Measurements from ENCODE around the gene OSBPL3. TPM values are rescaled to one million over a fixed set of nuclear protein-coding genes. Genes with fewer than 3 reads are reported as not detected.

Gene OSBPL3
- total and polyA plus RNA-seq, 4 donors: 0.28 to 3.0 (median 1.1) TPM

DNA sequence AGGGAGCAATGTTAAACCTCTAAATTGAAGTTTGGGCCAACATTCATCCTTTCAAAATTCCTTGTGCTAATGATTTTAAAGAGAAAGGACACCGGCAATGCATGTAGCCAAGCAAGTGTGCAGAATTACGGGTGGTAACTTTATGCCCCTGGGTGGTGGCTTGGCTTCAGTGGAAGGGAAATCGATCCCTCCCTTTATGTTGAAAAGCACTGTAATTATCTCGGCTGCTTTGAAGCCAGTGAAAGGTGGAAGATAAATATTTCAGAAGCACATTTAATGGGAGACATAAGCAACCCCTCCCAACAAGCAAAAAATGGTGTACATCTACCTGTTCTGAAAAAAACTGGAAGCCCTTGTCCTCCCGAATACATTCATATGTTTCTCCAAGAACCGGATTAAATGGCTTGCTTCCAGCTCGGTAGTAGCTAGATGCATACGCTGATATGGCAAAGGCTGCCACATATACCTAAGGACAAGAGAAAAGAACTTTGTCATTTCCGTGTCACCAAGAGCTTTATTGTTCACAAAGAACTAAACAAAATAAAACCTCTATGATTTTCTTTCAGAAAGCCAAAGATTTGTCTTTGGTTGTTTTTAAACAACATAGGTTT lies 149.4 kb downstream of the OSBPL3 start:
- Histone ChIP-seq H3K36me3 (ENCODE audit: control insufficient read depth in 4 of 4, insufficient read depth in 3 of 4, low read depth in 1 of 4, low read length in 3 of 4) (no peaks in the 10 kb centered on the region), H3K4me3 (ENCODE audit: low read depth in 1 of 3, low read length in 3 of 3) (no peak overlapping the region), H3K4me1 (ENCODE audit: control insufficient read depth in 4 of 4, insufficient read depth in 4 of 4, low read length in 3 of 4) (no peaks in the 10 kb centered on the region), H3K9me3 (ENCODE audit: control insufficient read depth in 4 of 4, low read length in 3 of 4) (no peaks in the 10 kb centered on the region), H3K9ac (ENCODE audit: low read depth in 1 of 2, low read length in 2 of 2) (no peak overlapping the region), H3K27ac (ENCODE audit: low read depth in 1 of 2, low read length in 2 of 2) (no peak overlapping the region), H3K27me3 (ENCODE audit: control insufficient read depth in 4 of 4, insufficient read depth in 4 of 4, low read length in 3 of 4) (no peaks in the 10 kb centered on the region)
- TF ChIP-seq, protein P1, sequence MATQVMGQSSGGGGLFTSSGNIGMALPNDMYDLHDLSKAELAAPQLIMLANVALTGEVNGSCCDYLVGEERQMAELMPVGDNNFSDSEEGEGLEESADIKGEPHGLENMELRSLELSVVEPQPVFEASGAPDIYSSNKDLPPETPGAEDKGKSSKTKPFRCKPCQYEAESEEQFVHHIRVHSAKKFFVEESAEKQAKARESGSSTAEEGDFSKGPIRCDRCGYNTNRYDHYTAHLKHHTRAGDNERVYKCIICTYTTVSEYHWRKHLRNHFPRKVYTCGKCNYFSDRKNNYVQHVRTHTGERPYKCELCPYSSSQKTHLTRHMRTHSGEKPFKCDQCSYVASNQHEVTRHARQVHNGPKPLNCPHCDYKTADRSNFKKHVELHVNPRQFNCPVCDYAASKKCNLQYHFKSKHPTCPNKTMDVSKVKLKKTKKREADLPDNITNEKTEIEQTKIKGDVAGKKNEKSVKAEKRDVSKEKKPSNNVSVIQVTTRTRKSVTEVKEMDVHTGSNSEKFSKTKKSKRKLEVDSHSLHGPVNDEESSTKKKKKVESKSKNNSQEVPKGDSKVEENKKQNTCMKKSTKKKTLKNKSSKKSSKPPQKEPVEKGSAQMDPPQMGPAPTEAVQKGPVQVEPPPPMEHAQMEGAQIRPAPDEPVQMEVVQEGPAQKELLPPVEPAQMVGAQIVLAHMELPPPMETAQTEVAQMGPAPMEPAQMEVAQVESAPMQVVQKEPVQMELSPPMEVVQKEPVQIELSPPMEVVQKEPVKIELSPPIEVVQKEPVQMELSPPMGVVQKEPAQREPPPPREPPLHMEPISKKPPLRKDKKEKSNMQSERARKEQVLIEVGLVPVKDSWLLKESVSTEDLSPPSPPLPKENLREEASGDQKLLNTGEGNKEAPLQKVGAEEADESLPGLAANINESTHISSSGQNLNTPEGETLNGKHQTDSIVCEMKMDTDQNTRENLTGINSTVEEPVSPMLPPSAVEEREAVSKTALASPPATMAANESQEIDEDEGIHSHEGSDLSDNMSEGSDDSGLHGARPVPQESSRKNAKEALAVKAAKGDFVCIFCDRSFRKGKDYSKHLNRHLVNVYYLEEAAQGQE (IDR thresholded peaks at IDR 0.05): no peak
- TF ChIP-seq, protein P2, sequence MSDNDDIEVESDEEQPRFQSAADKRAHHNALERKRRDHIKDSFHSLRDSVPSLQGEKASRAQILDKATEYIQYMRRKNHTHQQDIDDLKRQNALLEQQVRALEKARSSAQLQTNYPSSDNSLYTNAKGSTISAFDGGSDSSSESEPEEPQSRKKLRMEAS (IDR thresholded peaks at IDR 0.05): no peak
- TF ChIP-seq, protein P3, sequence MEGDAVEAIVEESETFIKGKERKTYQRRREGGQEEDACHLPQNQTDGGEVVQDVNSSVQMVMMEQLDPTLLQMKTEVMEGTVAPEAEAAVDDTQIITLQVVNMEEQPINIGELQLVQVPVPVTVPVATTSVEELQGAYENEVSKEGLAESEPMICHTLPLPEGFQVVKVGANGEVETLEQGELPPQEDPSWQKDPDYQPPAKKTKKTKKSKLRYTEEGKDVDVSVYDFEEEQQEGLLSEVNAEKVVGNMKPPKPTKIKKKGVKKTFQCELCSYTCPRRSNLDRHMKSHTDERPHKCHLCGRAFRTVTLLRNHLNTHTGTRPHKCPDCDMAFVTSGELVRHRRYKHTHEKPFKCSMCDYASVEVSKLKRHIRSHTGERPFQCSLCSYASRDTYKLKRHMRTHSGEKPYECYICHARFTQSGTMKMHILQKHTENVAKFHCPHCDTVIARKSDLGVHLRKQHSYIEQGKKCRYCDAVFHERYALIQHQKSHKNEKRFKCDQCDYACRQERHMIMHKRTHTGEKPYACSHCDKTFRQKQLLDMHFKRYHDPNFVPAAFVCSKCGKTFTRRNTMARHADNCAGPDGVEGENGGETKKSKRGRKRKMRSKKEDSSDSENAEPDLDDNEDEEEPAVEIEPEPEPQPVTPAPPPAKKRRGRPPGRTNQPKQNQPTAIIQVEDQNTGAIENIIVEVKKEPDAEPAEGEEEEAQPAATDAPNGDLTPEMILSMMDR (IDR thresholded peaks at IDR 0.05; ENCODE audit: low read depth, low read length, missing input control): no peak
- TF ChIP-seq FOXA2 (IDR thresholded peaks at IDR 0.05): no peak
- TF ChIP-seq, protein P4, sequence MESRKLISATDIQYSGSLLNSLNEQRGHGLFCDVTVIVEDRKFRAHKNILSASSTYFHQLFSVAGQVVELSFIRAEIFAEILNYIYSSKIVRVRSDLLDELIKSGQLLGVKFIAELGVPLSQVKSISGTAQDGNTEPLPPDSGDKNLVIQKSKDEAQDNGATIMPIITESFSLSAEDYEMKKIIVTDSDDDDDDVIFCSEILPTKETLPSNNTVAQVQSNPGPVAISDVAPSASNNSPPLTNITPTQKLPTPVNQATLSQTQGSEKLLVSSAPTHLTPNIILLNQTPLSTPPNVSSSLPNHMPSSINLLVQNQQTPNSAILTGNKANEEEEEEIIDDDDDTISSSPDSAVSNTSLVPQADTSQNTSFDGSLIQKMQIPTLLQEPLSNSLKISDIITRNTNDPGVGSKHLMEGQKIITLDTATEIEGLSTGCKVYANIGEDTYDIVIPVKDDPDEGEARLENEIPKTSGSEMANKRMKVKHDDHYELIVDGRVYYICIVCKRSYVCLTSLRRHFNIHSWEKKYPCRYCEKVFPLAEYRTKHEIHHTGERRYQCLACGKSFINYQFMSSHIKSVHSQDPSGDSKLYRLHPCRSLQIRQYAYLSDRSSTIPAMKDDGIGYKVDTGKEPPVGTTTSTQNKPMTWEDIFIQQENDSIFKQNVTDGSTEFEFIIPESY (IDR thresholded peaks at IDR 0.05): no peak
- no peak for TF ChIP-seq JUND (IDR thresholded peaks at IDR 0.05)
- TF ChIP-seq NR2F2 (IDR thresholded peaks at IDR 0.05): no peak
- no peak for TF ChIP-seq HNF4G (IDR thresholded peaks at IDR 0.05)
- no peak for TF ChIP-seq RAD21 (IDR thresholded peaks at IDR 0.05)
- TF ChIP-seq TAF1 (conservative IDR thresholded peaks at IDR 0.05): no peak
- TF ChIP-seq GABPA (IDR thresholded peaks at IDR 0.05 in 1 of 2, conservative IDR thresholded peaks at IDR 0.05 in 1 of 2): no peak
- TF ChIP-seq FOXA1 (IDR thresholded peaks at IDR 0.05): no peak
- no peak for TF ChIP-seq SP1 (IDR thresholded peaks at IDR 0.05)
- WGBS: 81% methylated on average over 9 of the region's 9 CpGs
- no peak for DNase-seq (ENCODE audit: low spot score)

DNA sequence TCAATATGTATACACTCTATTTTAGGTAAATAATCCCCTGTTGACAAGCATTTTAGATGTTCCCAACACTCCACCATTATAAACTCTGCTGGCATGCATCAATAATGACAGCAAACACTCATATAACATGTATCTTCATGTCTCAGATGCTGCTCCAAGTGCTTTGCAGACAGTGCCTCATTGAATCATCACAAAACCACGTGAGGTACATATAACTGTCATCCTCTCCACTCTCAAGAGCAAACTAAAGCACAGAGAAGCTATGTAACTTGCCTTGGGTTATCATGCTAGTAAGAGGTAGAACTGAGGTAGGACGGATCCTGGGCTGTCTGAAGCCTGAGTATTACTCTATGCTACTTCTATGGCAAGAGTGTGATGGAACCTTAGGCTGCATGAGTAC lies 150.2 kb downstream of the OSBPL3 start:
- 87% methylated on average over 2 of the region's 2 CpGs for WGBS
- no peaks in the 10 kb centered on the region for H3K4me1 ChIP-seq (ENCODE audit: control insufficient read depth in 4 of 4, insufficient read depth in 4 of 4, low read length in 3 of 4)
- no peaks in the 10 kb centered on the region for H3K9me3 ChIP-seq (ENCODE audit: control insufficient read depth in 4 of 4, low read length in 3 of 4)
- H3K27ac ChIP-seq (ENCODE audit: low read depth in 1 of 2, low read length in 2 of 2): no peak overlapping the region
- no peaks in the 10 kb centered on the region for H3K36me3 ChIP-seq (ENCODE audit: control insufficient read depth in 4 of 4, insufficient read depth in 3 of 4, low read depth in 1 of 4, low read length in 3 of 4)
- DNase-seq (ENCODE audit: low spot score): no peak
- no peak overlapping the region for H3K4me3 ChIP-seq (ENCODE audit: low read depth in 1 of 3, low read length in 3 of 3)
- H3K27me3 ChIP-seq (ENCODE audit: control insufficient read depth in 4 of 4, insufficient read depth in 4 of 4, low read length in 3 of 4): no peaks in the 10 kb centered on the region
- H3K9ac ChIP-seq (ENCODE audit: low read depth in 1 of 2, low read length in 2 of 2): no peak overlapping the region
- TF ChIP-seq JUND (IDR thresholded peaks at IDR 0.05) (no peak), SP1 (IDR thresholded peaks at IDR 0.05) (no peak), FOXA1 (IDR thresholded peaks at IDR 0.05) (no peak), NR2F2 (IDR thresholded peaks at IDR 0.05) (no peak), EGR1 (IDR thresholded peaks at IDR 0.05; ENCODE audit: low read depth in 2 of 2) (no peak), GABPA (IDR thresholded peaks at IDR 0.05 in 1 of 2, conservative IDR thresholded peaks at IDR 0.05 in 1 of 2) (no peak), FOXA2 (IDR thresholded peaks at IDR 0.05) (no peak), RXRA (IDR thresholded peaks at IDR 0.05) (no peak), HNF4A (conservative IDR thresholded peaks at IDR 0.05) (no peak), TAF1 (conservative IDR thresholded peaks at IDR 0.05) (no peak), RAD21 (IDR thresholded peaks at IDR 0.05) (no peak), HNF4G (IDR thresholded peaks at IDR 0.05) (no peak), YY1 (IDR thresholded peaks at IDR 0.05) (no peak)
- TF ChIP-seq, protein P4 (IDR thresholded peaks at IDR 0.05): no peak
- TF ChIP-seq, protein P2 (IDR thresholded peaks at IDR 0.05): no peak
- TF ChIP-seq, protein P3 (IDR thresholded peaks at IDR 0.05; ENCODE audit: low read depth, low read length, missing input control): no peak
- TF ChIP-seq, protein P5, sequence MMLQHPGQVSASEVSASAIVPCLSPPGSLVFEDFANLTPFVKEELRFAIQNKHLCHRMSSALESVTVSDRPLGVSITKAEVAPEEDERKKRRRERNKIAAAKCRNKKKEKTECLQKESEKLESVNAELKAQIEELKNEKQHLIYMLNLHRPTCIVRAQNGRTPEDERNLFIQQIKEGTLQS (IDR thresholded peaks at IDR 0.05): no peak

All from liver (tissue), 9 donors.